ENCODE measurements around the gene SARDH. TPM values are rescaled to one million over a fixed set of nuclear protein-coding genes. Genes with fewer than 3 reads are reported as not detected.

Gene SARDH
- total and polyA plus RNA-seq, 12 donors = 0.81 to 9.6 (median 3.0) TPM

GRCh38 chr9:133762488-133763271, 24.5 kb upstream of the SARDH start:
- intact Hi-C loops (cut with DNase I) = no loop called here
- WGBS, 4 donors = 90 to 93% (median 93%) methylated on average over 16 to 19 of the region's 19 CpGs
- peak in 3 of 7 donors; percentile 8 to 42 (median 16) for DNase-seq

GRCh38 chr9:133761641-133762248, 23.6 kb upstream of the SARDH start:
- Histone ChIP-seq H3K4me1 (replicated peaks in 1 of 2) (peaks cover 0 to 14% of the 10 kb centered on the region in 2 donors), H3K9me3 (replicated peaks in 1 of 3) (no peaks in the 10 kb centered on the region), H3K27ac (no peak overlapping the region), H3K27me3 (no peaks in the 10 kb centered on the region), H3K4me3 (no peak overlapping the region), H3K36me3 (replicated peaks in 1 of 2) (peaks cover 0 to 15% of the 10 kb centered on the region in 2 donors)
- intact Hi-C loops (cut with DNase I) = no loop called here
- peak in 4 of 7 donors; percentile 10 to 37 (median 12) for DNase-seq
- WGBS, 4 donors = 87 to 92% (median 90%) methylated on average over 10 to 11 of the region's 11 CpGs
- TF ChIP-seq CTCF (IDR thresholded peaks at IDR 0.05) = no peak
- no peak for TF ChIP-seq POLR2A (IDR thresholded peaks at IDR 0.05)

More at GRCh38 chr9:133762488-133763271, 24.5 kb upstream of the SARDH start:
- no peaks in the 10 kb centered on the region for H3K9me3 ChIP-seq (replicated peaks in 1 of 3)
- no peak overlapping the region for H3K4me3 ChIP-seq
- H3K4me1 ChIP-seq (replicated peaks in 1 of 2) = peaks cover 0 to 14% of the 10 kb centered on the region in 2 donors
- no peak overlapping the region for H3K27ac ChIP-seq
- peaks cover 0 to 20% of the 10 kb centered on the region in 2 donors for H3K36me3 ChIP-seq (replicated peaks in 1 of 2)
- TF ChIP-seq CTCF (IDR thresholded peaks at IDR 0.05) = no peak
- TF ChIP-seq POLR2A (IDR thresholded peaks at IDR 0.05) = no peak
- no peaks in the 10 kb centered on the region for H3K27me3 ChIP-seq

GRCh38 chr9:133760713-133761290, 22.6 kb upstream of the SARDH start:
- DNase-seq = no peak
- Histone ChIP-seq H3K36me3 (replicated peaks in 1 of 2) (peaks cover 0 to 15% of the 10 kb centered on the region in 2 donors), H3K9me3 (replicated peaks in 1 of 3) (no peaks in the 10 kb centered on the region), H3K27ac (no peak overlapping the region), H3K27me3 (no peaks in the 10 kb centered on the region), H3K4me1 (replicated peaks in 1 of 2) (peaks cover 0 to 14% of the 10 kb centered on the region in 2 donors), H3K4me3 (no peak overlapping the region)
- WGBS, 4 donors = 88 to 91% (median 90%) methylated on average over 10 to 11 of the region's 11 CpGs; no CpG with 5 or more reads in 1 of the 4 donors
- intact Hi-C loops (cut with DNase I) = no loop called here
- TF ChIP-seq POLR2A (IDR thresholded peaks at IDR 0.05) = no peak
- no peak for TF ChIP-seq CTCF (IDR thresholded peaks at IDR 0.05)

- H3K36me3 ChIP-seq (replicated peaks in 1 of 2) = peaks cover 0 to 15% of the 10 kb centered on the region in 2 donors
- no peak overlapping the region for H3K27ac ChIP-seq
- H3K4me1 ChIP-seq (replicated peaks in 1 of 2) = peaks cover 0 to 14% of the 10 kb centered on the region in 2 donors
- 64 to 97% (median 89%) methylated on average over 1 to 11 of the region's 11 CpGs for WGBS, 4 donors
- no peak overlapping the region for H3K4me3 ChIP-seq
- TF ChIP-seq POLR2A (IDR thresholded peaks at IDR 0.05) (no peak), CTCF (IDR thresholded peaks at IDR 0.05) (no peak)
- intact Hi-C loops (cut with DNase I) = no loop called here
- no peaks in the 10 kb centered on the region for H3K9me3 ChIP-seq (replicated peaks in 1 of 3)
- peak in 2 of 7 donors; percentile 12 to 13 for DNase-seq
- no peaks in the 10 kb centered on the region for H3K27me3 ChIP-seq
Observed at GRCh38 chr9:133759946-133760345, 21.8 kb upstream of the SARDH start.
